RWPE1 (cell line): ENCODE data around the gene INTS1.

Experiments
- CTCF ChIA-PET: fragments of 350-600 bp; sonication (Branson Sonifier 250); formaldehyde crosslinking; extraction: SDS; loops from one replicate; lab custom pipeline; 2021; lab: Yijun Ruan, JAX
- POLR2A ChIA-PET: fragments of 400-600 bp; formaldehyde crosslinking; extraction: SDS; loops from one replicate; lab custom pipeline; 2020; ENCODE audit warnings: antibody characterized with exemption; ENCODE audit not compliant: low non-redundant PET; lab: Yijun Ruan, JAX
- DNase-seq: peaks from one replicate; pipeline ENCODE4 v3.0.0; 2012; ENCODE audit warnings: low spot score
- H3K27ac ChIP-seq: fragments of 450-650 bp; 2 replicates; pipeline ENCODE4 v1.5.1; 2017
- TF ChIP-seq, protein P1 (sequence below): fragments of 450-650 bp; conservative IDR thresholded peaks from 2 replicates; pipeline ENCODE4 v1.5.1; 2017; ENCODE audit warnings: low read depth, mild to moderate bottlenecking

The INTS1 gene

DNA sequence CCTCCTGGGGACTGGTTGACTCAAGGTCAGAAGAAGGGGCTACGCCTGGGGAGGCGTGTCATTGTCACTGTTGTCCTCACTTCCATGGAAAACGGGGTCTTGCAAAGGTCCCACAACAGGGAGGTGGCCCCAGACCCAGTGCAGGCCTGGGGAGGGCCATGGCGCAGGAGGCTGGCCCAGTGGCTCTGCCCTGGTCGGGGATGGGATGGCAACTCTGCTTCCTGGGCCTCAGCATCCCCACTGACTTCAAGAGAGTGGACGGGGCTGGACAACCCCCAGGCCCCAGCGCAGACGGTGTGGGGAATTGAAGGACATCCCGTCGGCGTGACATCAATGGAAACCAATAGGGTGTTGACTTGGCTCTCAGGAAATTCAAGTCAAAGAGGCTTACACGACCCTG lies 80.1 kb downstream of the INTS1 start:
- POLR2A ChIA-PET: no interaction called here
- H3K27ac ChIP-seq: no peak overlapping the region
- no peak for DNase-seq
- CTCF ChIA-PET: interaction anchor here (2.2 kb wide), 1 partner anchor 9 kb away, joined by 11 read pairs; no protein-coding TSS in a partner anchor
- TF ChIP-seq, protein P1, sequence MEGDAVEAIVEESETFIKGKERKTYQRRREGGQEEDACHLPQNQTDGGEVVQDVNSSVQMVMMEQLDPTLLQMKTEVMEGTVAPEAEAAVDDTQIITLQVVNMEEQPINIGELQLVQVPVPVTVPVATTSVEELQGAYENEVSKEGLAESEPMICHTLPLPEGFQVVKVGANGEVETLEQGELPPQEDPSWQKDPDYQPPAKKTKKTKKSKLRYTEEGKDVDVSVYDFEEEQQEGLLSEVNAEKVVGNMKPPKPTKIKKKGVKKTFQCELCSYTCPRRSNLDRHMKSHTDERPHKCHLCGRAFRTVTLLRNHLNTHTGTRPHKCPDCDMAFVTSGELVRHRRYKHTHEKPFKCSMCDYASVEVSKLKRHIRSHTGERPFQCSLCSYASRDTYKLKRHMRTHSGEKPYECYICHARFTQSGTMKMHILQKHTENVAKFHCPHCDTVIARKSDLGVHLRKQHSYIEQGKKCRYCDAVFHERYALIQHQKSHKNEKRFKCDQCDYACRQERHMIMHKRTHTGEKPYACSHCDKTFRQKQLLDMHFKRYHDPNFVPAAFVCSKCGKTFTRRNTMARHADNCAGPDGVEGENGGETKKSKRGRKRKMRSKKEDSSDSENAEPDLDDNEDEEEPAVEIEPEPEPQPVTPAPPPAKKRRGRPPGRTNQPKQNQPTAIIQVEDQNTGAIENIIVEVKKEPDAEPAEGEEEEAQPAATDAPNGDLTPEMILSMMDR: no peak

DNA sequence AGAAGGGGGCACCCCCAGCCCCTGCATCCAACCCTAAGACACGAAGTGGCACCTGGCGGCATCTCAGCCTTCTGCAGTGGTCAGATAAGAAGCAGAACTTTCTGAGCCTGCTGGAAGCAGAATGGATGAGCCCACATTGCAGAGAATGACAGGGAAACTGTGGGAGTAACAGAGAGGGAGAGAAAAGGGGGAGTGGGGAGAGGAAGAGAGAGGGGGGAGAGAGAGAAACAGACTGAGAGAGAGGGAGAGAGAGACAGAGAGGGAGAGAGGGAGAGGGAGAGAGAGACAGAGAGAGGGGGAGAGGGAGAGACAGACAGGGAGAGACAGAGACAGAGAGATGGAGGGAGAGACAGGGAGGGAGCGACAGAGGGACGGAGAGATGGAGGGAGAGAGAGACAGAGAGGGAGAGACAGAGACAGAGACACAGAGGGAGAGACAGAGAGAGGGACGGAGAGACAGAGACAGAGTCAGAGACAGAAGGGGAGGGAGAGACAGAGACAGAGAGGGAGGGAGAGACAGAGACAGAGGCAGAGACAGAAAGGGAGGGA lies 80.9 kb downstream of the INTS1 start:
- CTCF ChIA-PET: interaction anchor here (2.2 kb wide), 1 partner anchor 9 kb away, joined by 11 read pairs; no protein-coding TSS in a partner anchor
- POLR2A ChIA-PET: no interaction called here

DNA sequence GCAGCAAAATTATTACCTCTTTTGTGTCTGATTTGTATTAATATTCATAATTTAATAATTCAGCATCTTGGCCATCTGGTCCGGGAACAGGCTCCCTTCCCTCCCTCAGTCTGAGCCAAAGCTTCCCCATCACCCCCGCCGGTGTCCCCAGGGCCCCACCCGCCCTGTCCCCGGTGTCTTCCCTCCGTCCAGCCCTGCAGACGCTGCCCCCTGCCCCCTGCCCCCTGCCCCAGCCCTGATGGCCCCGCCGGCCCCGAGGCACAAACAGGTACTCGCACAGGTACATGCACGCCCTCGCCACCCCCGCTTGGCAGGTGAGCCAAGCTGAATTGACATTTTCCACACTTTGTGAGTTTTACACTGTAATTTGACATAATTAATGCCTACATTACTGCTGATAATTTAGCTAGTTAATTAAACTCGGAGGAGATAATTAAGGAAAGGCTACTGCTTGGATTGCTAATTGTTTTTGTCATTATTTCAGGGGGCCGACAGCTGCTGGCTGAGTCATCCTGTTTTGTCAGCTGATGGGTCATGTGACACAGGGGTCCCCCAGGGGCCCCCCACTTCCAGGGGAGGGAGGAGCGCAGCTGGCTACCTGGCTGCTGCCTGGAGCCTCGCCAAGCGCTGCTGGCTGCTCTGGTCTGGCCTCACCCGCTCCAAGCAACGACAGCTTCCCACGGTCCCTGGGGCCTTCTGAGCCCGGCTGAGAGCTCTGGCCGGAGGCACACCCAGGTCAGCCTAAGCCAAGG lies 81.5 kb downstream of the INTS1 start:
- no peak overlapping the region for H3K27ac ChIP-seq
- CTCF ChIA-PET: interaction anchor here (1.0 to 2.2 kb wide), 3 partner anchors 10 to 12 kb away, joined by 3 to 11 read pairs (median 4); no protein-coding TSS in a partner anchor
- POLR2A ChIA-PET: no interaction called here
- TF ChIP-seq, protein P1: no peak
- no peak for DNase-seq

More for the DNA sequence above, 80.9 kb downstream of the INTS1 start:
- TF ChIP-seq, protein P1: no peak
- no peak overlapping the region for H3K27ac ChIP-seq
- DNase-seq: no peak

DNA sequence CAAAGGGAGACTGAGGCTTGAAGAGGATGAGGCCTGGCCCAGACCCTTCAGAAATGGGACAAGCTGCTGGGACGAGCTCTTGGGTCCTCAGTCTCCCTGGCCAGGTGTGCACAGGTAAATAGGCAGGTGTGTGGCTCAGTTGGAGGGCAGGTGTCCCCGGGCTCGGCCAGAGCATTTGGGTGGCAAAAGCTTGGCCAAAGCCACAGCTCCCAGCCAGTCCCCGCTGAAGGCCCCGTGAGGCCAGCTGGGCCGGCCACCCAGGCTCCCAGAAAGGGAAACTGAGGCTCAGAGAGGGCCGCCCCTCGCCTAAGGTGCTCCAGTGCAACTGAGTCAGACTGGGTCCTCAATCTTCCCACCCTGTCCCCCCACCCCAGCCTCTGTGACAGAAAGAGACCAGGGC lies 82.2 kb downstream of the INTS1 start:
- POLR2A ChIA-PET: interaction anchor here (0.6 kb wide), 1 partner anchor 224 kb away, joined by 3 read pairs; no protein-coding TSS in a partner anchor
- CTCF ChIA-PET: interaction anchor here (1.0 to 2.2 kb wide), 3 partner anchors 9 to 13 kb away, joined by 3 to 11 read pairs (median 4); no protein-coding TSS in a partner anchor
- H3K27ac ChIP-seq: no peak overlapping the region

DNA sequence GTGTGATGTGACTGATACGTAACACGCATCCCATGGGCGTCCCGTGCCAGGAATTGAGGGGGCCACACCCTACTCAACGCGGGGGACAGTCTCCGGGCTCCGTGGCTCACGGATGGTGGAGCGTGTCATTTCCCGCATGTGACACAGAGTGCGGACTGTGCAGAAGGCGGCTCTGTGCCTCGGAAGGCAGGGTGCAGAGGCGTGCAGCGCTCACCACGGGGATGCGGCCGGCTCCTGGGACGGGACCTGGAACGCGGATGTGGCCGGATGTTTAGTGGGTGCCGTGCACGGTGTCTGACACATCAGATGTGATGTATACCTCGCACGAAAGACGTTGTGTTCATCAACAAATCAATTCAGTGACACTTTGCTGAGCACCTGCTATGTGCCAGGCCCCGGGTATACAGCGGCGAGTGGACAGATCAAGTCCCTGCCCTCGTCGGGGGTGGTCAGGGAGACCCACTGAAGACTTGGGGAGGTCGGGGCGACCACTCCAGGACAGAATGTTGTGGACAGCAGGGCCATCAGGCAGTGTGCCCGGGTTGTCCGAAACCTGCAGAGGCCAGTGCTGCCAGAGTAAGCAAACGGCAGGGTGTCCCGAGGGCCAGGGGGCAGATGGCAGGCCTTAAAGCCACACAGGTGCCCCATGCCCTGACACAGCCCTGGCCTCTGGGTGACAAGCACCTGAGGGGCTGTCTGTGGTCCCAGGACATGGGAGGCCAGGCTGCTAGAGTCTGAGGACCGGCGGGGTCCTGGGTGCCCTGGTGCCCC lies 83.0 kb downstream of the INTS1 start:
- TF ChIP-seq, protein P1: no peak
- ChIA-PET CTCF (interaction anchor here (1.2 kb wide), 1 partner anchor 8 kb away, joined by 4 read pairs; no protein-coding TSS in a partner anchor), POLR2A (no interaction called here)
- no peak overlapping the region for H3K27ac ChIP-seq
- DNase-seq: no peak

More for the DNA sequence above, 82.2 kb downstream of the INTS1 start:
- no peak for DNase-seq
- TF ChIP-seq, protein P1: no peak
